ENCODE data around the gene ZNF790. TPM values are rescaled to one million over a fixed set of nuclear protein-coding genes. Genes with fewer than 3 reads are reported as not detected.

Gene ZNF790
- 5.8 and 7.8 TPM in 2 replicates for total RNA-seq

DNA sequence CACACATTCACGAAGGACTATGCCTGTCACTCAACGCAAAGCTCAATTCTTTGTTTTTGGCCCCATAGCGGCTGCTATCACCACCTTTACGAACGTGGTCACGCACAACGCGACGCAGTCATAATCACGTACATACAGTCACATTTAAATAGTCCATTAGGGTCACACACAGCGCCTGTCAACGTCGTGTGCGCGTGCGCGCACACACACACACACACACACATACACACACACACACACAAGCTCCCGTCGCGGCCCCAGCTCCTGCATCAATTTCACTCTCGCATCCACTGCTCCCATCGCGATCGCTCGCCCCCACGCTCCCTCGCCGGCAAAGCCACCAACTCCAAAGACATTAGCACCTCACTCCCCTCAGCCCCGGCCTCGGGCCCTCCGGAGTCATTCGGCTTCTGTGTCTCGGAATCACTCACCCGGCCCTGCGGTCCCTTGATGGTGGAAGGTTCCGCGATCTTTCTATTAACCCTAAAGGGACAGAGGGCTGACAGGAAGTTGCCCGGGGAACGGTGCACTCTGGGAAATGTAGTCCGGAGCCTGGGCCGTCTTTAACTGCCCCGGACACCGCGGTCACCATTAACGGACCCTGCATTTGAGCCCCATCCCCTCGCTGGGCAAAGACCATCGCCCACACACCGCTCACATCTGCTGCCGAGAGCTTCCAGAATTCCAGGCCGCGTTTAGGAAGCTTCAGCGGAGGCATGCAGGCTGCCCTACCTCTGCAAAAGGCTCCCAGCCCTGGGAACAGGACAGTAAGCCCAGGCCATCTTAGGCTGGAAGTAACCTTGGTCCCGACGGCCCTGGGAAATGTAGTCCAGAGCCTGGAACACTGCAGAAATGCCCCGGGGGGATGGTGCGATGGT is at the start of gene ZNF790:
Gene ZNF790 (minus strand): TSS at position 482 of the 878 bp plus-strand sequence. CDS start 12,768 bp downstream, outside the sequence.

DNA sequence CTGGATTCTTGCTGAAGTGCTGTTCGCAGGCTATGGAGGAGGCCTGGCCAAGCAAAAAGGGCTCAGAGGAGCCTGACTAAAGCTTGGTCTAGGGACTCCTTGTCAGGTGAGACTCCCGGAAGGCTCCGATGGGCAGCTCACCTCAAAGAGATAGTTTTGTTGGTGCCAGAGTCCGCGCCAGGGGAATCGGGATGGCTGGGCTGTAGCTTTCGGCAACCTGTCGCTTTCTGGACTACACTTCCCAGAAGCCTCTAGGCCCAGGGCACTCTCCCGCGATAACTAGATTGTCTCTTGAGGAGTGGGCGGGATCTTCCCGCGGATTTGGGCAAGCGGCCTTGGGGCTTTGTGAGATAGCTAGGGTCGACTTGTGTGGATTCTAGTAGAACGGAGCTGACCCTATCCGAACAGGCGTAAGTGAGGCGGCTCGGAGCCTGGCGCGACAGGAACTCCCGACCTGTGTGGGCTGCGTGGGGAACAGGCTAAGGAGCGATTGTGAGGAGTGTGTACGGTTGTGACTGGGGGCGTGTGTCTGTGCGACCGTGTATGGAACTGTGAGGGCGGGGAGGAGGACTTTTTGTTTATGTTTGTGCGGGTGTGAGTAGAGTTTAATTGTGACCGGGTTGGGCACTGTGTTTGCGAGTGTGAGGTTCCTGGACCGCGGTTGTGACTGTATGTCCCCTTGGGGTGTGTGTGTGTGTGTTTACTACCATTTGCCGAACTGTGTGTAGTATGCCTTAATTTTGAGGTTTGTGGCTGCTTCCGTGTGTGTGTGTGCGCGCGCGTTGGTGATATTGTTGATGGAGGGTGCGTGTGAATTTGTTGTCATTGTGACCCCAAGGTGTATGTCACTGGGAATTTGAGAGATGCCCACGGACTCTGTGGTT is 12.6 kb upstream of the ZNF790 start, which contains the start of gene ZNF345:
Gene ZNF345 (plus strand): TSS at position 318 of the 884 bp plus-strand sequence. CDS start 25,955 bp downstream, outside the sequence.

GRCh38 chr19:36772311-36773222 is 65.6 kb downstream of the ZNF790 start, which contains the start of gene ZNF850:
Gene ZNF850, minus strand, starts transcription at chr19:36772807. Its CDS starts 10,201 bp downstream, at chr19:36762606.

Small RNAs within 50 kb of the gene (small RNA-seq; reads per million reads assigned to genes)
- gene RF00019, result not detected

Other genes starting within 250 kb of the ZNF790 start
- 12.9 and 16.6 TPM in 2 replicates for gene ZNF382, start 233.1 kb downstream of the ZNF790 start, total RNA-seq
- gene ZNF461, start 171.6 kb downstream of the ZNF790 start, total RNA-seq, result 11.9 and 13.1 TPM in 2 replicates
- gene ZNF567, start 150.8 kb downstream of the ZNF790 start, total RNA-seq, result 6.8 and 8.8 TPM in 2 replicates
- 1.3 and 4.5 TPM in 2 replicates for gene ZNF850, start 65.6 kb downstream of the ZNF790 start, total RNA-seq
- 2.7 and 4.5 TPM in 2 replicates for gene ZNF345, start 12.5 kb upstream of the ZNF790 start, total RNA-seq
- 4.6 and 4.9 TPM in 2 replicates for gene ZNF829, start 77.9 kb upstream of the ZNF790 start, total RNA-seq
- 15.3 and 16.5 TPM in 2 replicates for gene ZNF568, start 77.9 kb upstream of the ZNF790 start, total RNA-seq
- 5.8 and 8.9 TPM in 2 replicates for gene ZNF420, start 240.0 kb upstream of the ZNF790 start, total RNA-seq